Measurements from ENCODE around the gene ASB15.
"Not testable (repeated sequence)": the region's sequence is repeated elsewhere in the genome, so short reads cannot be mapped to it uniquely, and the experiment has no call there.

Gene ASB15

DNA sequence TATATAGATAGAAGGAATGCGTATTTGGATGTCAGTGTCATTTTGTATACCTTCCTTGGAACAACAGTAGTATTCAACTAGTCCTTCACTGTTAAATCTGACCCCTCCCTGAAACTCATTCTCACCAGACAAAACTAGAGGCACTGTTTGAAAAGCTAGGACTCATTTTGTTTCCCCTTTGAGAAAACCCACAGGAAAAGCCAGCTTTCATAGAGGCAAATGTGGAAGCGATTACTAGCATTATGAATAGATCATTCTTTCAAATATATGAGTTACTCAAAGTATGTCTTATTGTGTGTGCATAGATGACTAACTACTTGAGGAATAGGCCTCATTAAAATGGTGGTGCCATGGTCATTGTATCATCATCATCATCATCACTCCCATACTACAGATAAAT lies 1.9 kb upstream of the ASB15 start:
- no peak for DNase-seq

DNA sequence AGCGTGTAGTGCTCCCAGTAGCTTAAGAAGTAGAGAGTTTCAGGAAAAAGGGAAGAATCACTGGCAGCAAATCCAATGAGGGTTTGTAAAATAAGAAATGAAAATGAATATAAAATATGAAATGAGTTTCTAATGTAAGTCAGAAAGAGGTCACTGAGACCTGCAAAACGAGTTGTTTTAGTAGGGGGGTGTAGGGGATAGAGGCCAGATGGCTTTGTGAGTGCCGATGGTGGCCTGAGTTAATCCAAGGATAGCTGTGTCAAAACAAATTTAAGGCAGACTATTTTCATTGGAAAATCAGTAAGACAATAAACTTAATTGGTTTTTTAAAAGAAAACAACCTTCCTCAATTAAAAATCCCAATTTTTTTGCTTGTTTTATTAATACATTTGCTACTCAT lies 745 bp upstream of the ASB15 start:
- DNase-seq, result no peak

- no peak for DNase-seq
These were observed 1.0 kb downstream of the ASB15 start for GRCh38 chr7:123602648-123603047.

- no peak for DNase-seq
These were observed 3.1 kb downstream of the ASB15 start for GRCh38 chr7:123604739-123605138.

DNA sequence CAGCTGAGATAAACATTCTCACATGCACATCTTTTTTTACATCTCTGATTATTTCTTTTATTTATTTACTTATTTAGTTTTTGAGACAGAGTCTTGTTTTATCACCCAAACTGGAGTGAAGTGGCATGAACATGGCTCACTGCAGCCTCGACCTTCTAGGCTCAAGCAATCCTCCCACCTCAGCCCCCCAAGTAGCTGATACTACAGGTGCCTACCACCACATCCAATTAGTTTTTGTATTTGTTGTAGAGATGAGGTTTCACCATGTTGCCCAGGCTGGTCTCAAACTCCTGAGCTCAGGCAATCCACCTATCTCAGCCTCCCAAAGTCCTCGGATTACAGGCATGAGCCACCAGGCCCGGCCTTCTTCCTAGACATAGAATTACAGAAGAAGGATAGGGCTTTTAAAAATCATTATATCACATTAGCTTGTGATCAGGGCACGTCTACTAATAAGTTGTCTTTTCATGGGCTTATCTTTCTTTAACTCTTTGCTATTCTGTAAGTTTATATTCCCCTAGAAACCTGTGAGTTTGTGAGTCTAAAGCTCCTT lies 5.9 kb downstream of the ASB15 start:
- DNase-seq, result no peak

DNA sequence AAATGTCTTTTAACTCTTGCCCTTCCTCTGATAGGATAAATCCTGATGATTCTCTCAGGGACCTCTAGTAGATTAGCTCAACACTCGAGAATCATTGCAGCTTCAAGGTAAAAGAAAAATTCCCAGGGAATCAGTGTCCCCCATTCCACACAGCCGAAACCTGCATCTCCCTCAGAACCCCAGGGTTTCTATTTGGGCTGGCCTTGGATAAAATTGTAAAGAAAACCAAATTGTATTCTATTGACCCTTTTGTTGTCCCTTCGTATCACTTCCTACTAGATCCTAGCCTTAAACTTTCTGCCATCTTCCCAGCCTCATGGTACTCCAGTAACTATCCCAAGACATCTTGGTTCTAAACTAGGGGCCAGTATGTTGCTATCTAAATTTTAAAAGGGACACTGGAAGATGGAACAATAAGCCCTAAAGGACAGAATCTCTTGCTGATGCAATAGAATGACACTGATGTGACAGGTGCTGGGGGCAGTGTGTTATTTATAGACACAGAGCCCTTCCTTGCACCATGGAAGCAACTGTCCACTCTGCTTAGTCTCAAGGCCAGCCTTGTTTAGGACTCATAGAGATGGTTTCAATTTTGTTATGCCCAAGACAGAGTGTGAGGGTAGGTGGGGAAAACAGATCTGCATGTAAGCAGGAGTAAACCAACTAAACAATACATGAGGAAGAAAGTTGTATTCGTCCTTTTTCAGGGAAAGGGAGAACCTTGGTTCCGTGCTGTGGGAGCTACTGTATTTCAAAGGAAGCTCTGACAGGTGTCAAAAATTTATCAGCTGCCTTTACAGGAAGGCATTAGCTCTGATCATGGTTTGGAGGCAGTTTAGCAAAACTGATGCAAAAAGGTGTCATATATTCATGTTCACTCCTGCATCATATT lies 7.6 kb downstream of the ASB15 start:
- DNase-seq, result no peak

GRCh38 chr7:123609883-123610239 lies 8.2 kb downstream of the ASB15 start:
- DNase-seq, result no peak

DNA sequence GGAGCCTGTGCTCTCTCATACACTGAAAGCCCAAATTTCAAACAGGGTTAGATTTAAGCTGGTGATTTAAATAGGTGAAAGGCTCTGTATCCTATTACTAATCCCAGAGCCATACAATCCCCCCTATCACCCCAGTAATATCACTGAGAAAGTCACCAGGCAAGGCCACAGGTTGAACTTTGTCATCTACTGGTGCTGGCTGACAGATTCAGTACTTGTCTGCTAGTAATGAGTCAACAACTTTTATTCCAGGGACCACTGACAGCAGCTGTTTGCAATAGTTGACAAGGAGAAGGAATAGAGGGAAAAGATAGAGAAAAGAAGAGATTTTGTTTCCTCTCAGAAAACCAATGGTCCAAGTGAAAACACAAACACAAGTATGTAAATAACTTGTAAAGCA lies 10.4 kb downstream of the ASB15 start:
- no peak for DNase-seq

GRCh38 chr7:123615344-123615743 lies 13.7 kb downstream of the ASB15 start:
- DNase-seq, result no peak

GRCh38 chr7:123616223-123616622 lies 14.6 kb downstream of the ASB15 start:
- DNase-seq, result no peak

- DNase-seq, result no peak
These were observed 20.1 kb downstream of the ASB15 start for GRCh38 chr7:123621707-123622106.

GRCh38 chr7:123622660-123623386 lies 21.2 kb downstream of the ASB15 start:
- DNase-seq, result no peak

GRCh38 chr7:123624527-123625183 lies 23.0 kb downstream of the ASB15 start:
- DNase-seq, result no peak

- no peak for DNase-seq
These were observed 23.6 kb downstream of the ASB15 start for GRCh38 chr7:123625254-123625653.

- no peak for DNase-seq
These were observed 26.2 kb downstream of the ASB15 start for GRCh38 chr7:123627851-123628250.

DNA sequence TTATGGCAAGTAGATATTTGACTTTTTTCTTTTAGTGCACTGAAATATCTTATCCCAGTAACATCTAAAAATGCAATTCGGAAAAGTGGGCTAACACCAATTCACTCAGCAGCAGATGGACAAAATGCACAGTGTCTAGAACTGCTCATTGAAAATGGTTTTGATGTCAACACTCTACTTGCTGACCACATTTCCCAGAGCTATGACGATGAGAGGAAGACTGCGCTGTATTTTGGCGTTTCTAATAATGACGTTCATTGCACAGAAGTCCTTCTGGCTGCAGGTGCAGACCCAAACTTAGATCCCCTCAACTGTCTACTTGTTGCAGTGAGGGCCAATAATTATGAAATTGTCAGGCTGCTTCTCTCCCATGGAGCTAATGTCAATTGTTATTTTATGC lies 27.2 kb downstream of the ASB15 start:
- DNase-seq, result no peak

DNA sequence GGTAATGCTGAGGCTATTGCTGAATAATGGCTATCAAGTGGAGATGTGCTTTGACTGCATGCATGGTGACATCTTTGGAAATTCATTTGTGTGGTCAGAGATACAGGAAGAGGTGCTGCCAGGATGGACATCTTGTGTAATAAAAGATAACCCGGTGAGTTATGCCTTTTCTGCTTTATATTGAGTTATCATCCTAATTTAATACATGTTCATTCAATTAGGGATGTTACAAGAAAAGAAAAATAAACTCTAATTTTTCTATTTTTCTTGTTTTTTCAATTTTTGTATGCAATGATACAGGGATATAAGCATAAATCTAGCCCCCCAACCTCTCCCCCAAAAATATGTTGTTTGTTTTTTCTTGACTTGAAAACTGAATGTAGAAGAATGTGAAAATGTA lies 27.7 kb downstream of the ASB15 start:
- no peak for DNase-seq

DNA sequence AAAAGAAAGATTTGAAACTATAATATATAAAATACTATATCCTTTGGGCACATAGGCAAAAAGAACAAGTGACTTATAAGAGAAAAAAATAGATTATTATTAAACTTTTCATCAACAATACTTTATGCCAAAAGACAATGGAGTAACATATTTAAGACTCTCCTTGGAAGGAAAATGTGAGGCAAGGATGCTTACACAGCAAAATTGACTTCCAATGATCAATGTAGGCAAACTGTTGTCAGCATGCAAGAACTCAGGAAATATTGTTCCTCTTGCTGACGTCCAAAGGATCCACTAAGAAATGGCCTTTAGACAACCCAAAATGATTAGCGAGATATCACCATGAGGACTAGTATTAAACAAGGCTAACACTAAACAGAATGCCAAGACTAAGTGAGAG lies 31.2 kb downstream of the ASB15 start:
- DNase-seq, result no peak

DNA sequence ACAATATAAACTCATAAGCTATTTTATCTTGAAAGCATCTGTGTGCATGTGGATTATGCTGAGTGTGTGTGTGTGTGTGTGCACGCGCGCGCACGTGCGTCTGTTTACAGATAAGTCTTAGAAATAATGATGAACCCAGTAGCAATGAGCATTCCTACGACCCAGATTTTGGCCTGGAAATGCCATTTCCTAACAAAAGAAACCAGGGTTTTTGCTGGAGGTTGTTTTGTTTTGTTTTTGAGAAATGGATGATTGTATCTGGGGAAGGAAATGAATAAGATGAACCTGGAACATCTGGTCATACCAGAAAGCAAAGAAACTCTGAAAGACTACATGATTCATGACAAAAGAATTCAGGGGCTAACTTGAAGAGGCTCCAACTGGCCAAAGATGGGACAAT lies 31.9 kb downstream of the ASB15 start:
- DNase-seq, result no peak

DNA sequence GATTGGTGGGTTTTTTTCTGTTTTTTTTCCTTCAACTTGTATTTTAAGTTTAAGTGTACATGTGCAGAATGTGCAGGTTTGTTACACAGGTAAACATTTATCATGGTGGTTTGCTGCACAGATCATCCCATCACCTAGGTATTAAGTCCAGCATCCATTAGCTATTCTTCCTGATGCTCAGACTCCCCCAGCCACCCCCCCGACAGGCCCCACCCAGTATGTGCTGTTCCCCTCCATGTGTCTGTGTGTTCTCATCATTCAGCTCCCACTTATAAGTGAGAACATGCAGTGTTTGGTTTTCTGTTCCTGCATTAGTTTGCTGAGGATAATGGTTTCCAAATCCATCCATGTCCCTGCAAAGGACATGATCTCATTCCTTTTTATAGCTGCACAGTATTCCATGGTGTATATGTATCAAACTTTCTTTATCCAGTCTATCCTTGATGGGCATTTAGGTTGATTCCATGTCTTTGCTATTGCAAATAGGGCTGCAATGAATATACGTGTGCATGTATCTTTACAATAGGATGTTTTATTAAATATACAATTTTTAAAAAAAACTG lies 32.5 kb downstream of the ASB15 start:
- DNase-seq, result not testable (repeated sequence)

GRCh38 chr7:123635551-123636359 lies 34.1 kb downstream of the ASB15 start:
- no peak for DNase-seq

- DNase-seq, result no peak
These were observed 35.6 kb downstream of the ASB15 start for GRCh38 chr7:123637203-123637602.
